IPS-11a (cell line): Measurements from ENCODE around the gene NAIF1.
"Not testable (repeated sequence)": the region's sequence is repeated elsewhere in the genome, so short reads cannot be mapped to it uniquely, and the experiment has no call there.

ENCODE experiments used
- H3K4me3 ChIP-seq: one replicate; pipeline ENCODE4 v1.5.1; 2013; ENCODE audit warnings: low read depth, low read length, control low read depth

The NAIF1 gene

DNA sequence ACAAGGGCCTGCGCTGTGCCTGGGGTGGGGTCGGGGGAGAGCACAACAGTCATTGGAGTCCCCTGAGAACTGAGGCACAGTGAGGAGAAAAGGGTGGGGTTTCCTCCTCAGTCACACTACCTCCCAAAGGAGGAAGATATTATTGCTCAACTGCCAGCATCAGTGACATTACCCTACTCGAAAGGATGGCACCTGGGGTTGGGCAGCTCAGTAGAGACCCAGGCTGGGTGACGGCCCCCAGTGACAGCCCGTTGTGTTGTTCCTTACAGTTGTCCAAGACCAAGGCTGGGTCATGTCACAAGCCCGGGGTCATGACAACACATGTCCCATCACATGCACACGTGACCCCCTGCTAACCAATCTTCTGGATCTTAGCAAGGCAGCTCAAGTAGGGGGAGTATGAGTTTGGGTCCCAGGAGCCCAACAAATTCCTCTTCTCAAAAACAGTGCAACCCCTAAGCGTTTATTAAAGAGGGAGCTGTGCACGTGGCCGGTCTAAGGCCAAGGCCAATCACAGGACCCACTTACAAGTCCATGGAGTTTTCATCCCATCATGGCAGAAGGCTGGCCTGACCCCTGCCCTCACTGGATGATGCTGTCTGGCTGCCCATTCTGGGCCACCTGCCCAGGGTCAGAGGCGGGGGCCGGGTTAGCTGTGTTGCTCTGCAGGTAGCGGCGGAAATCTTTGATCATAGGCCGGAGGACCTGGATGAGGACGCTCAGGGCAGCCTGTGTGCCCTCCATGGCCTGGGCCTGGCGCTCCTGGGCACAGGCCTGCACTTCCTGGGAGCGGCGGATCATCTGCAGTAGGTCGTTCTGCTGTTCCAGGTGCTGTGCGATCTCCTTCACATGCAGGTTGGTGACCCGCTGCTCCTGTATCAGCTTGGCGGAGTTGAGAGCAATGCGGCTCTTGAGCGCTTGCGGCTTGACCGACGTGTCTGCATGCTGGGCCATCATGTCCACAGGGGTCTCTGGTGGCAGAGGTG lies 4.0 kb downstream of the NAIF1 start:
- no peak overlapping the region for H3K4me3 ChIP-seq

DNA sequence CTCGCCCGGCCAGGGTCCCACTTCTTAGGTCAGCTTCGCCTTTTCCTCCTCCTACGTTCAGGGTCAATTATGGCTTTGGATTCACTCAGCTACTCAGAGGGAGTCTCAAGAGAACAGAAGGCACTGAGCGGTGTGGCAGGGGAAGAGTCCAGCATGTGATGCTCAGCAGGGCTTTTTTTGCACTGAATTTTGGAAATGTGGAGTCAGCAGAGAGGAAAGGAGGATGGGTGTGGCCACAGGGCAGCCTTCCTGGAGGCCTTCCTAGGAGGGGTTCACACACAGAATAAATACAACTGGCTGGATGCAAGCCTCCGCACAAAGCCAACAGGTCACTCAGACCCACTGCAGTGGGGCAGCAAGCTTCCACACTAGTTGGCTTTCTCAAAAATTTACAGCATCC lies 4.8 kb downstream of the NAIF1 start:
- H3K4me3 ChIP-seq: no peak overlapping the region

DNA sequence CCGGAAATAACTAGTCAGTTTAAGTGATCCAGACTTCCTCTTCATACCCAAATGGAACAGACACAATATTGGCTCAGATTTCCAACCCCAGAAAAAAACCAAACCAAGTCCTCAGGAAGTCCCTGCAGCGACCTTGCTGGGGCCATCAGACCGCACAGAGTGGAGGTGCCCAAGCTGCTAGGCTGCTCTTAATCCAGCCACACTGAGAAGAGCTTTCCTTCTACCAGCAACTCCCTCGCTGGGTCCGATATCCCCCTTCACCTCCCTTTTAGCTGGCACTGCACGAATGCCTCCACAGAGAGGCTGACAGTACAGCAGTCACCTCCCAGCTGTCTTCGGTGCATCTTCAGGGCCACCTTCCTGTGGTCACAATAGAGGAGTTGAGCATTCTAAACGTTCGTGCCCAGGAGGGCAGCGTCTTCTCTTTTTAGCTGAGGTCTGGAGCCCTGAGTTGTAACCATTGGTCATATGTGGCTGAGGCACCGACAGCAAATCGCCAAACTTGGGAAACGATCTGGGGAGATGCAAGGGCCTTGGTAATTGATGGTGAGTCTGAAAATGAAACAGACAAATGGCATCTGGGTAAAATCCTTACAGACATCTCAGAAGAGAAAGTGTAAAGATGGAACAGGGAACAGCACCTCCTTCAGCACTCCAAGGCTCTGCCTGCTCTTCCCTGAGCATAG lies 5.7 kb downstream of the NAIF1 start:
- H3K4me3 ChIP-seq: no peak overlapping the region

GRCh38 chr9:128059365-128059983 lies 7.6 kb downstream of the NAIF1 start:
- H3K4me3 ChIP-seq: no peak overlapping the region

- no peak overlapping the region for H3K4me3 ChIP-seq
Measured at GRCh38 chr9:128057724-128058409, 9.3 kb downstream of the NAIF1 start.

GRCh38 chr9:128056887-128057723 lies 10.0 kb downstream of the NAIF1 start:
- no peak overlapping the region for H3K4me3 ChIP-seq

DNA sequence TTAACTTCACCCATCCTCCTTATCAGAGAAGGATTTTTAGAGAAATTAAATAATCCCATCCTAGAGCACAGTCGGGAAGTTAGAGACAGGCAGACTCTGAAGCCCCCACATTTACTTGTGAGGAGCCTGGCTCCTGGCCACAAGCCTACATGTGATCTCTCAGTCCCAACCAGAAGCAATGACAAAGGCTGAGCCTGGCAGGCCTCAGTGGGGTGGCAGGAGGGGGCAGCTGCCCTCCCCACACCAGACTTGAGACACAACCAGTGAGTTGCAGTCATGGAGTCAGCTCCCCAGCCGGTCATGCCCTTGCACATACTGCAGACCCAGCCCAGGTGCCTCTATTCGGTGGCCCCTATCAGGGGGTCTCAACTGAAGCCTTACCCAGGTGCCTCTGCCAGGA lies 11.0 kb downstream of the NAIF1 start:
- H3K4me3 ChIP-seq: no peak overlapping the region

GRCh38 chr9:128055344-128056040 lies 11.6 kb downstream of the NAIF1 start:
- H3K4me3 ChIP-seq: no peak overlapping the region

DNA sequence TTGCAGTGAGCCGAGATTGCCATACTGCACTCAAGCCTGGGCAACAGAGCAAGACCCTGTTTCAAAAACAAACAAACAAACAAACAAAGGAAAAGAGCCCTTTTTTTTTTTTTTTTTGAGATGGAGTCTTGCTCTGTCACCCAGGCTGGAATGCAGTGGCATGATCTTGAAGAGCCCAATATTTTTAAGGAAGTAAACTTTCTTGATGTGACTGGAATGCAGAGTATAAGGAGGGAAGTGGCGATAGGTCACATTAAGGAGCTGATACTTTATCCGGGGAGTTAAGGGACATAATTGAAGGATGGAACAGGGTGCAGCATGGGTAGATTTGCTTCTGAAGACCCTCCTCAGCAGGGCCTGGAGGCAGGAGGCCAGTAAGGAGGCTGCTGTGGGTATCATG lies 13.0 kb downstream of the NAIF1 start:
- H3K4me3 ChIP-seq: no peak overlapping the region

GRCh38 chr9:128053560-128053959 lies 13.6 kb downstream of the NAIF1 start:
- H3K4me3 ChIP-seq: no peak overlapping the region

DNA sequence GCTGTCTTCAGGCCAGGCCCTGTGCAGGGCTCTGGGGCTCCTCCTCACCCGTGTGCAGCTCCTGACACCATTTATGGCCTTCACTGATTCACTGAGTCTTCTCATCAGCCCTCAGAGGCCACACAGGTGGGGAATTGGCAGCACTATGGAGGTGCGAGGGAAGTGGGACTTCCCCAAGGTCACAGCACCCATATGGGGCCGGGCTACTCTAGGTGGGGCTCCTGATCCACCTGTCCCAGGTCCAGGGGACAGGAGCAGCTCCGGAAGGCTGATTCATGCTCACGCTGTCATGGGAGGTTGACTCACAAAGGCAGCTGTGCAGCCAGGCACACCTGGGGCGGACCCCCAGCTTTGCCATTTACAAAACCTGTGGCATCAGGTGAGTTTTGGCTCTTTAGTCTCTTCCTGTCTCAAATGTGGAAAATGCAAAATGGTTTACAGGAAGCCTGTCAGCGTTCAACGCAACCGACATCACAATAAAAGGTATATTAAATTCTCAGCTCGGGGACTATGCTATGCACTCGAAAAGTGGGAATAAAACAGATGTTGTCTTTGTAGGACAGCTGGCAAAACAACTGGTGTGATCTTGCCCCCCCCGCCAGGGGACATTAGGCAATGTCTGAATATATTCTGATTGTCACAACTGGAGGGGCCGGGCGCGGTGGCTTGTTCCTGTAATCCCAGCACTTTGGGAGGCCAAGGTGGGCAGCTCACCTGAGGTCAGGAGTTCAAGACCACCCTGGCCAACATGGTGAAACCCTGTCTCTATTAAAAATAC lies 15.0 kb downstream of the NAIF1 start:
- H3K4me3 ChIP-seq: no peak overlapping the region

DNA sequence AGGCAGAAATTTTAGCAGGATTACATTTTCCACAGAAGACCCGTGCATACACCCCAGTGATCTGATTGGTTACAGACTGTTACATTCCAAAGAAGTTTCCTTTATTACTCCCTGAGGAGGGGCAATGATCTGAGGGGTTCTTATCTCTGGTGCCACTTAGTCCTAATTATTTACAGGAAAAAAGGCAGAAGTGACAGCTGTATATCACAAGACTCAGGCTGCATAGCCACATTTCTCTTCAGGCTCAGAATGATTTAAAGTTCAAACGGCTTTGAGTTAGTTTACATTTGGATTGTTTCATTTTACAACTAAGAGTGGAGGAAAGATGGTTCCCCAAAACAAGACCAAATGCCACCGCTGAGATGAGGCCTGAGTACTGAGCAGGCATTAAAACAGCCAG lies 17.3 kb downstream of the NAIF1 start:
- H3K4me3 ChIP-seq: no peak overlapping the region

- H3K4me3 ChIP-seq: no peak overlapping the region
Measured at GRCh38 chr9:128048663-128049062, 18.5 kb downstream of the NAIF1 start.

GRCh38 chr9:128047231-128047630 lies 19.9 kb downstream of the NAIF1 start:
- no peak overlapping the region for H3K4me3 ChIP-seq

DNA sequence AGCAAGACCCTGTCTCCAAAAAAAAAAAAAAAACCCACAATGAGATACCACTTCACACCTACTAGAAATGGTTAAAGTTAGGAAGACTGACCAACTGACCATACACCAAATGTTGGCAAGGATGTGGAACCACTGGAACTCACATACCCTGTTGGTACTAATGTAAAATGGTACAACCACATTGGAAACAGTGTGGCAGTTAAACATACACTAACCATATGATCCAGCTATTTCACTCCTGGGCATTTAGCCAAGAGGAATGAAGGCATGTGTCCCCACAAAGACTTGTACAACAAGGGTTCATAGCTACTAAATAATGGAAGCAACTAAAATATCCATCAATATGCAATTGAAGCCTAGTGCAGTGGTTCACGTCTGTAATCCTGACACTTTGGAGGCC lies 21.3 kb downstream of the NAIF1 start:
- H3K4me3 ChIP-seq: no peak overlapping the region

DNA sequence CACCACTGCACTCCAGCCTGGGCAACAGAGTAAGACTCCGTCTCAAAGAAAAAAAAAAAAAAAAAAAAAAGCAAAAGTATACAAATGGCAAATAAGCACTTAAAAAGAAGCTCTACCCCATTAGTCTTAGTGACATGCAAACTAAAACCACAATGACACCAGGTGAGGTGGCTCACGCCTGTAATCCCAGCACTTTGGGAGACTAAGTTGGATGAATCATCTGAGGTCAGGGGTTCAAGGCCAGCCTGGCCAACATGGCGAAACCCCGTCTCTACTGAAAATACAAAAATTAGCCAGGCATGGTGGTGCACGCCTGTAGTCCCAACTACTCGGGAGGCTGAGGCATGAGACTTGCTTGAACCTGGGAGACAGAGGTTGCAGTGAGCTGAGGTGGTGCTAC lies 21.7 kb downstream of the NAIF1 start:
- not testable (repeated sequence) for H3K4me3 ChIP-seq

- no peak overlapping the region for H3K4me3 ChIP-seq
Measured at GRCh38 chr9:128043467-128043868, 23.7 kb downstream of the NAIF1 start.

DNA sequence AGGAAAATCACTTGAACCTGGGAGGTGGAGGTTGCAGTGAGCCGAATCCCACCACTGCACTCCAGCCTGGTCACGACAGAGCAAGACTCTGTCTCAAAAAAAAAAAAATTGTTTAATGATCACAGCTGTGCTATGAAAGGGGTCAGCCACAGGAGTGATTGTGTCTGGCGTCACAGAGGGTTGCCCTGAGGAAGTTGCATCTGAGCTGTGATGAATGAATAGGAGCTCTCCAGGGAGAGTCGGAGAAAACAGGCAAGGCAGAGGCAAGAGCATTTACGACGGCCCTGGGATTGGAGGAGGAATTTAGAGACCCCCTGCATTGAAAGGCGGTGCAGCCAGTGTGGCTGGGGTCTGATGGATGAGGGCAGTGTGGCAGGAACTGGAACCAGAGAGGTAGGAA lies 25.1 kb downstream of the NAIF1 start:
- no peak overlapping the region for H3K4me3 ChIP-seq

DNA sequence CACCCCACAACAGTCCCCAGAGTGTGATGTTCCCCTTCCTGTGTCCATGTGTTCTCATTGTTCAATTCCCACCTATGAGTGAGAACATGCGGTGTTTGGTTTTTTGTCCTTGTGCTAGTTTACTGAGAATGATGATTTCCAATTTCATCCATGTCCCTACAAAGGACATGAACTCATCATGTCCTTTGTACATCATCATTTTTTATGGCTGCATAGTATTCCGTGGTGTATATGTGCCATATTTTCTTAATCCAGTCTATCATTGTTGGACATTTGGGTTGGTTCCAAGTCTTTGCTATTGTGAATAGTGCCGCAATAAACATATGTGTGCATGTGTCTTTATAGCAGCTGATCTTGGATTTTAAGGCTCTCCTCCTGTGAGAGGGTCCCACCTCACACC lies 26.3 kb downstream of the NAIF1 start:
- H3K4me3 ChIP-seq: not testable (repeated sequence)
